ENCODE results near the gene INAFM1. TPM values are rescaled to one million over a fixed set of nuclear protein-coding genes. Genes with fewer than 3 reads are reported as not detected.
A peak's percentile ranks its signal among the peaks of the same experiment; 100 is the strongest.

INAFM1 gene
- total and polyA plus RNA-seq, 9 of the 15 experiments (the other 6 are each of a cell fraction or from before 2014, with no cell fraction given), result 0.71 to 30.9 (median 3.1) TPM

GRCh38 chr19:47315125-47315821 is 40.6 kb downstream of the INAFM1 start (continued):
- TF ChIP-seq MGA (IDR thresholded peaks at IDR 0.05) (peak; percentile 45; the same call in 1 of the 2 replicates), BCLAF1 (IDR thresholded peaks at IDR 0.05; ENCODE audit: borderline replicate concordance in 1 of 2, control insufficient read depth in 1 of 2, low read depth in 2 of 2, low read length in 1 of 2) (no peak), TCFL5 (CRISPR knock-in tag; conservative IDR thresholded peaks at IDR 0.05) (no peak), YY1 (IDR thresholded peaks at IDR 0.05; ENCODE audit: borderline replicate concordance in 1 of 3, control insufficient read depth in 1 of 3, extremely low read depth in 1 of 3, insufficient read depth in 3 of 3, insufficient read length in 1 of 3, insufficient replicate concordance in 2 of 3, low read depth in 1 of 3, low read length in 2 of 3) (peak in 1 of 3 experiments; percentile 4), TAF9B (IDR thresholded peaks at IDR 0.05; ENCODE audit: partially characterized antibody) (peak; percentile 96), SRF (CRISPR knock-in tag; IDR thresholded peaks at IDR 0.05) (no peak), ZNF316 (IDR thresholded peaks at IDR 0.05) (peak; percentile 90), CC2D1A (IDR thresholded peaks at IDR 0.05) (peak; percentile 18; the same call in 1 of the 2 replicates), ZFPM2 (CRISPR knock-in tag; IDR thresholded peaks at IDR 0.05) (no peak), ARHGAP35 (IDR thresholded peaks at IDR 0.05; ENCODE audit: partially characterized antibody) (peak; percentile 87)

Measured in K562 (cell line).